ENCODE measurements around the gene GPR153. TPM values are rescaled to one million over a fixed set of nuclear protein-coding genes. Genes with fewer than 3 reads are reported as not detected.

Gene GPR153
- total and polyA plus RNA-seq, 2 of the 8 experiments (the other 6 are each of a cell fraction or from before 2014, with no cell fraction given), result 5.7 to 8.1 TPM

DNA sequence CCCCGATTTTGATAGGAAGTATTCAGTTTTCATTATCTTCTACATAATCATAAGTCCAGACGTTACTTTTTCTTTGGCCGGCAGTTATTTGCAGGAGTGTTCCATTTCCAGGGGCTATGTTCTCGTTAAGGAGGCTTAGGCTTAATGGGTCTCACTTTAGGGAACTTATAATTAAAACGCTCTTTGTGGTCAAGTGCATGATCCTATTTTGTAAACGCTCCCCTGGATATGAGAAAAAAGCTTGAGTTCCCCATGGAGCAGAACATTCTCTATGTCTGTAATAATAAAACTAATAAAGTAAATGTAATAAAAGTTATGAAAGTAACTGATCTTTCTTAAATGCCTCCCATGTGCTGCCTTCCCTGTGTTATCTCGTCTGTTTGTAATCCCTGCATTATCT is 48.7 kb upstream of the GPR153 start (continued):
- TF ChIP-seq SIN3A (conservative IDR thresholded peaks at IDR 0.05 in 1 of 2, IDR thresholded peaks at IDR 0.05 in 1 of 2; ENCODE audit: low read depth in 1 of 2, low read length in 2 of 2) (no peak), FOSL1 (IDR thresholded peaks at IDR 0.05; ENCODE audit: insufficient read depth, low read depth, low read length) (no peak), TAF1 (IDR thresholded peaks at IDR 0.05; ENCODE audit: low read depth, low read length) (no peak), SUZ12 (IDR thresholded peaks at IDR 0.05; ENCODE audit: low read length) (no peak), SP1 (IDR thresholded peaks at IDR 0.05; ENCODE audit: low read depth, low read length) (no peak), RNF2 (IDR thresholded peaks at IDR 0.05; ENCODE audit: borderline replicate concordance, low read depth, low read length, missing control alignments, poor library complexity, severe bottlenecking) (no peak), KDM5A (IDR thresholded peaks at IDR 0.05; ENCODE audit: low read length) (no peak), CEBPB (IDR thresholded peaks at IDR 0.05; ENCODE audit: low read depth, low read length) (no peak)

Measured in H1 (cell line).